Smooth muscle cell (in vitro differentiated cells): ENCODE results near the gene ASCC2. TPM values are rescaled to one million over a fixed set of nuclear protein-coding genes. Genes with fewer than 3 reads are reported as not detected.
A peak's percentile ranks its signal among the peaks of the same experiment; 100 is the strongest.

Source experiments
- DNase-seq: peaks from one replicate; lab custom pipeline; 2025; ENCODE audit not compliant: unreplicated experiment; lab: John Stamatoyannopoulos, UW
- H2AFZ ChIP-seq: fragments of 200-600 bp; sonication (generic); 2 replicates; pipeline ENCODE4 v1.6.0; 2016; ENCODE audit warnings: antibody characterized with exemption, low read depth, mild to moderate bottlenecking
- H3F3A ChIP-seq: fragments of 200-600 bp; sonication (generic); 2 replicates; pipeline ENCODE4 v1.6.0; 2017; ENCODE audit warnings: antibody characterized with exemption, low read depth
- H3K27ac ChIP-seq: fragments of 200-600 bp; sonication (generic); 2 replicates; pipeline ENCODE4 v1.5.1; 2016; ENCODE audit warnings: low read depth, mild to moderate bottlenecking
- H3K27me3 ChIP-seq: fragments of 200-600 bp; sonication (generic); 2 replicates; pipeline ENCODE4 v1.6.1; 2016; ENCODE audit warnings: low read depth, mild to moderate bottlenecking
- H3K36me3 ChIP-seq: fragments of 200-600 bp; sonication (generic); 2 replicates; pipeline ENCODE4 v1.5.1; 2016; ENCODE audit warnings: low read depth
- H3K4me1 ChIP-seq: fragments of 200-600 bp; sonication (generic); 2 replicates; pipeline ENCODE4 v1.5.1; 2016; ENCODE audit warnings: low read depth
- H3K4me2 ChIP-seq: fragments of 200-600 bp; sonication (generic); 2 replicates; pipeline ENCODE4 v1.6.0; 2016; ENCODE audit warnings: mild to moderate bottlenecking
- H3K4me3 ChIP-seq: fragments of 200-600 bp; sonication (generic); 2 replicates; pipeline ENCODE4 v1.5.1; 2016; ENCODE audit warnings: mild to moderate bottlenecking
- H3K79me2 ChIP-seq: fragments of 200-600 bp; sonication (generic); 2 replicates; pipeline ENCODE4 v1.6.0; 2016; ENCODE audit warnings: low read depth, mild to moderate bottlenecking
- H3K9ac ChIP-seq: fragments of 200-600 bp; sonication (generic); 2 replicates; pipeline ENCODE4 v1.6.0; 2016; ENCODE audit warnings: low read depth
- H3K9me3 ChIP-seq: fragments of 200-600 bp; sonication (generic); replicated peaks from 2 replicates; pipeline ENCODE4 v1.5.1; 2016; ENCODE audit warnings: low read depth
- H4K20me1 ChIP-seq: fragments of 200-600 bp; sonication (generic); 2 replicates; pipeline ENCODE4 v1.6.0; 2016; ENCODE audit warnings: low read depth
- CTCF ChIP-seq: fragments of 200-600 bp; sonication (generic); IDR thresholded peaks from 2 replicates; pipeline ENCODE4 v1.5.1; 2017; ENCODE audit warnings: borderline replicate concordance, mild to moderate bottlenecking, antibody characterized with exemption; ENCODE audit not compliant: insufficient read depth, poor library complexity, severe bottlenecking
- WGBS: methylation state at CpG from one replicate; pipeline ENCODE4 v1.1.7; 2016; ENCODE audit warnings: low lambda C conversion rate; 5-methylcytosine and 5-hydroxymethylcytosine counted together
- polyA plus RNA-seq: library from polyadenylated mRNA; unstranded; fragments of >200 nt; fragmentation: Nextera tagmentation; extraction: Ambion mirVana; gene quantifications from 2 replicates; pipeline ENCODE4 v1.2.1, GENCODE V29; 2016
- total RNA-seq: library from RNA; depleted of rRNA; stranded (reverse); fragments of >200 nt; gene quantifications from 2 replicates; pipeline ENCODE4 v1.2.3, GENCODE V29; 2014

The ASCC2 gene
- total and polyA plus RNA-seq, 2 experiments from 2014 or later = 32.1 to 58.9 TPM

GRCh38 chr22:29798318-29798717 lies 39.8 kb downstream of the ASCC2 start:
- H3K4me2 ChIP-seq = peak overlapping the region; percentile 77
- H3K9ac ChIP-seq = peak overlapping the region; percentile 59
- WGBS = 58% methylated on average over 6 of the region's 6 CpGs

GRCh38 chr22:29797351-29797750 lies 40.7 kb downstream of the ASCC2 start:
- H3K4me3 ChIP-seq = no peak overlapping the region
- no peak for DNase-seq
- H3K27ac ChIP-seq = no peak overlapping the region
- no peaks in the 10 kb centered on the region for H3K79me2 ChIP-seq
- H2AFZ ChIP-seq = no peak overlapping the region
- H3K9ac ChIP-seq = no peak overlapping the region
- no peaks in the 10 kb centered on the region for H3K9me3 ChIP-seq
- H3K4me1 ChIP-seq = peaks cover 8% of the 10 kb centered on the region
- no peak for TF ChIP-seq CTCF
- H3F3A ChIP-seq = peaks cover 12% of the 10 kb centered on the region
- no peak overlapping the region for H3K4me2 ChIP-seq
- no peaks in the 10 kb centered on the region for H3K27me3 ChIP-seq
- no peaks in the 10 kb centered on the region for H4K20me1 ChIP-seq
- H3K36me3 ChIP-seq = no peaks in the 10 kb centered on the region
- WGBS = 81% methylated on average over 3 of the region's 3 CpGs

More at GRCh38 chr22:29798318-29798717, 39.8 kb downstream of the ASCC2 start:
- Histone ChIP-seq H3K27me3 (no peaks in the 10 kb centered on the region), H2AFZ (no peak overlapping the region), H3K36me3 (no peaks in the 10 kb centered on the region), H3K4me1 (peaks cover 8% of the 10 kb centered on the region), H4K20me1 (no peaks in the 10 kb centered on the region), H3K27ac (peak overlapping the region; percentile 74), H3F3A (peaks cover 12% of the 10 kb centered on the region), H3K4me3 (no peak overlapping the region), H3K79me2 (no peaks in the 10 kb centered on the region), H3K9me3 (no peaks in the 10 kb centered on the region)
- no peak for DNase-seq
- TF ChIP-seq CTCF = no peak

DNA sequence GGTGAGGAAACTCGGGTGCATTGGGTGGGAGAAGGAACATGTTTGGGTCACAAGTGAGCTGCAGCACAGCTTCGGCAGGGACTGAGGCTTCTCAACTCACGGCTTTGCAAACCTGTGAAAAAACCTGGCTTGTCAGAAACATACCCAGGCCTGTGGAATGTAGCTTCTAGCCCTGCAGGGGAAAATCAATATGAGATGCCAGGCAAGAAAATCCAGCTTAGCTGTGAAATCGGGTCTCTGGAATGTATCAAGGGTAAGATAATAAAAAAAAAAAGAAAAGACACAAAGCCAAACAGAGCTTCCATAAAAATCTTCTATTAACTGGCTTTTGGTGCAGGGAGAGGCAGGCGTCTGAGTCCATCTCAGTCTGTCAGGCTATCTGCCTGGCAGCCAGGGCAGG lies 42.4 kb downstream of the ASCC2 start:
- Histone ChIP-seq H3K9me3 (no peaks in the 10 kb centered on the region), H3K4me2 (no peak overlapping the region), H3K4me3 (no peak overlapping the region), H2AFZ (no peak overlapping the region), H3K9ac (no peak overlapping the region), H3K36me3 (no peaks in the 10 kb centered on the region), H3K79me2 (no peaks in the 10 kb centered on the region), H4K20me1 (no peaks in the 10 kb centered on the region), H3K27ac (peak overlapping the region; percentile 11), H3K27me3 (no peaks in the 10 kb centered on the region), H3K4me1 (peaks cover 8% of the 10 kb centered on the region), H3F3A (peaks cover 12% of the 10 kb centered on the region)
- no peak for TF ChIP-seq CTCF
- 70% methylated on average over 5 of the region's 5 CpGs for WGBS
- no peak for DNase-seq

DNA sequence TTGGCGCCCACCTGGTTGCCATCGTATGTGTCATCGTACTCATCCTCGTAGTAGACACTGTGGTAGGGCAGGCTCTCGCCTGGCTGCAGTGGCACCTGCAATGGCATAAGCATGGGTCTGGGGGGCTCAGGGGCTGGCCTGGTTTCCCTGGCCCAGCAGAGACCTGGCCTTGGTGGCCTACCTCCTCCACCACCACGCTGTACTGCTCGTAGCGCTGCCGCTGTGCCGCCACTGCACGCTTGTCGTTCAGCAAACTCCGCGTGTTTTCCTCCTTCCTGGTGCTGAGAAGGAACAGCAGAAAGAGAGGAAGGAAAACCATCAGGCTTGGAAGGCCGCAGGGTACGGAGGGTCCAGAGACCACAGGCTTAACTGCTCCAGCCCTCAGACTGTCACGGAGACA lies 44.7 kb downstream of the ASCC2 start:
- Histone ChIP-seq H3K79me2 (no peaks in the 10 kb centered on the region), H3K9ac (no peak overlapping the region), H4K20me1 (no peaks in the 10 kb centered on the region), H3K4me2 (no peak overlapping the region), H3K27me3 (no peaks in the 10 kb centered on the region), H3K4me1 (peaks cover under 1% of the 10 kb centered on the region), H3F3A (no peaks in the 10 kb centered on the region), H3K36me3 (peaks cover 4% of the 10 kb centered on the region), H3K4me3 (no peak overlapping the region), H2AFZ (no peak overlapping the region), H3K9me3 (no peaks in the 10 kb centered on the region), H3K27ac (no peak overlapping the region)
- TF ChIP-seq CTCF = no peak
- no peak for DNase-seq
- WGBS = 98% methylated on average over 17 of the region's 17 CpGs
